ENCODE measurements around the gene LMAN2.

Gene LMAN2

DNA sequence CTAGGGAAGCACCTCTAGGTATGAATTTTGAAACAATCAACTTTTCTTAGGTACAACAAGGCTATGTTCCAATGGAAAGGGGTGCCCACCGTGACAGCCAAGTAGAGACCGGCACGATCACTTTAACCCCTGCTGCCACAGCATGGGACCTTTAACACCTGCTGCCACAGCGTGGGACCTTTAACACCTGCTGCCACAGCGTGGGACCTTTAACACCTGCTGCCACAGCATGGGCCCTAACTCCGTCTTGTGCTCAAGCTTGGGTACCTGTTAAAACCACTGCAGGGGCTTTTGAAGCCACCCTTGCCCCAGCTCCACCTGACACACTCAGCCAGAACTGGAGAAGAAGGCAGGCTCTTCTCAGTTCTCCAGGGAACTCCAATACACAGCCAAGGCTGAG is 21.6 kb downstream of the LMAN2 start:
- no peak for DNase-seq

DNA sequence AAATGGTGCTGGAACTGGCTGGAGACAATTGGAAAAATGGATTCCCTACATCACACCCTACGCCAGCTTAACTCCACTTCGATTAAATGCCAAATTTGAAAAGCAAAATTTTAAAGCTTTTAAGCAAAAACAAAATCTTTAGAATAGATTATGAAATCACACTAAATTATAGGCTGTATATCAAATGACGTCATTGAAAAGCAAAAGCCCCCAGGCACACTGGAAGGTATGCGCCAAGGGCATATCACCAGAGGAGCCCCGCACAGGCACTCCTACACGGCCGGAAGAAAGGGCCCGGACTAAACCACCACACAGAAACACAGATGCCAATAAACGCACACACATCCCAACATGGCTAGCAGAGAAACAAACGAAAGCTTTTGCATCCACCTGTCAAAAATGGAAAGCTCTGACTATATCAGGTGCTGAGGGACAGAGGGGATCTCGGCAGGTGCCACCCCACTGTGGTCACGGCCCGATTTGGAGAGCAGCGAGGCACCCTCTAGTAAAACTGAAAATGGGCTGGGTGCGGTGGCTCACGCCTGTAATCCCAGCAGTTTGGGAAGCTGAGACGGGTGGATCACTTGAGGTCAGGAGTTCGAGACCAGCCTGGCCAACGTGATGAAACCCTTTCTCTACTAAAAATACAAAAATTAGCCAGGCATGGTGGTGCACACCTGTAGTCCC is 22.8 kb downstream of the LMAN2 start:
- DNase-seq = no peak

DNA sequence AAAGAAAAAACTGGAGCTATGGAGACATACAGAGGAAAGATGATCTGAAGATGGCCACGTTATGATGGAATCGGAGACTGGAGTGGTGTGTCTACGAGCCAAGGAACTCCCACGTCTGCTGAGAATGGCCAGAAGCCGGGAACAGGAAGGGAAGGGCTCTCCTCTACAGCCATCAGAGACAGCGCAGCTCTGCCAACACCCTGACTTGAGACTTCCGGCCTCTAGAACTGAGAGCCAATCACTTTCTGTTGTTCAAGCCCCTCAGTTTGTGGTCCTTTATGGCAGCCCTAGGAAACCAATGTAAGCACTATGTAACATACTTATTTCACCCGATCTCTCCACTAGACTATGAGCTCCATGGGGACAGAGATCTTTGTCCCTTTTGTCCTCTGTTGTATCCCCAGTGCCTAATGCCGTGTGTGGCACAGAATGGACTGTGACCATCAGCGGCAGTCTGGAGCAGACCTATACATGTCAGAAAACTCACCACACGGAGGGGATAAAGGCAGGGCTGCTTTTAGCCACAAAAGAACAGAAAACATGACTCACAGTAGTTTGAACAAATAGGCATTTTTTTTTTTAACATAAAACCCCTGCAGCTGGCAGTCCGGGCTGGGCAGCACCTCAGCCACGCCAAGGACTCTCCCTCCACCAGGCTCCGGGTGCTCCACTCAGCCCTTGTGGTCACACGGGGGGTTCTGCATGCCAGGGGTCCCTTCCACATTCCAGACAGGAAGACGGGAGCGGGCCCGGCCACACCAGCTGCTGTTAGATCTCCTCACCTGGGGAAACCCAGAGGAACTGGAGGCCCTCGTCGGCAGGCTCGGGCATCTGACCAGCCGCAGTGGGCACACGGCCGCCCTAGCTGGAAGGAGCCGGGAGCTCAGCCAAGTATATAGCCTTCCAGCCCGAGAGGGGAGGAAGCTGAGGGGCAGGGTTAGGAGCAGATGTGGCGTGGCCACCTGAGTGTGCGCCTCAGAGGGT is 23.6 kb downstream of the LMAN2 start:
- no peak for DNase-seq

DNA sequence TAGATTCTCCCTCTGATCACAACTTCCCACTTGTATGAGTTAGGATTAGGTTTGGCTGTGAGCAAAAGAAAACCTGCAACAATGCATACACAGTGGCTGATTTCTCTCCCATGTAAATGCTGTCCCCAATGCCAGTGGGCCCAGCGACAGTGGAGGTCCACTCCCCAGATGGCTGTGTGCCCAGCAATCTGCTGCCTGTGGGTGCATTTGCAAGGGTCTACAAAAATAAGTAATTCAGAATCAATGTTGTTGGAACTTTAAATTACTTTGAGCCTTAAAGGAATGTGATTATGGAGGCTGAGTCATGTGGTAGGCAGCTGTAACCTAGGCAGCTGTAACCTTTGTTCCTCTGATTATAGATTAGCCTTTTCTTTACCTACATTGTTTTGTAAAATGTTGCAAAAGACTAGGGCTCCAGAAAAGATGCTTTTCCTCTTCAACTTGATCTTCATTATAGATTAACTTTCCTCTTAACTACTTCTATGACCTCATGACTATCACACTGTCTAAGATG is 25.5 kb downstream of the LMAN2 start:
- DNase-seq = no peak

DNA sequence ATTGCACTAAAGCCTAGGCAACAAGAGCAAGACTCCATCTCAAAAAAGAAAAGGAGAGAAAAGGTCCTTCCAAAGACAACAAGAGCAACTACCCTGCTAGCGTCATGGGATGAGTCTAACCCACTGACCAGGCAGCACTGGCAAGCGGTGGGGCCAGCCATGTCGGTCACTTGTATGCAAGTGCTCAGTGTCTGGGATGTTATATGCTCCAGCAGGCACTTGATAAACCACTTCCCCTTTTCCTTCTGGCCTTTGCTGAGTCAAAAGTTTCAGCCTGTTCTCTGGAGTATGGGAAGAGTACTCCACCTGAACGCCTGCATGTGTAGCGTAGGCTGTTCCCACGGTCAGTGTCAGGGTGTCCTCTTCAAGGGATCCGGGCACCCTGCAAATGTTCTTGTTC is 30.6 kb downstream of the LMAN2 start:
- DNase-seq = no peak

DNA sequence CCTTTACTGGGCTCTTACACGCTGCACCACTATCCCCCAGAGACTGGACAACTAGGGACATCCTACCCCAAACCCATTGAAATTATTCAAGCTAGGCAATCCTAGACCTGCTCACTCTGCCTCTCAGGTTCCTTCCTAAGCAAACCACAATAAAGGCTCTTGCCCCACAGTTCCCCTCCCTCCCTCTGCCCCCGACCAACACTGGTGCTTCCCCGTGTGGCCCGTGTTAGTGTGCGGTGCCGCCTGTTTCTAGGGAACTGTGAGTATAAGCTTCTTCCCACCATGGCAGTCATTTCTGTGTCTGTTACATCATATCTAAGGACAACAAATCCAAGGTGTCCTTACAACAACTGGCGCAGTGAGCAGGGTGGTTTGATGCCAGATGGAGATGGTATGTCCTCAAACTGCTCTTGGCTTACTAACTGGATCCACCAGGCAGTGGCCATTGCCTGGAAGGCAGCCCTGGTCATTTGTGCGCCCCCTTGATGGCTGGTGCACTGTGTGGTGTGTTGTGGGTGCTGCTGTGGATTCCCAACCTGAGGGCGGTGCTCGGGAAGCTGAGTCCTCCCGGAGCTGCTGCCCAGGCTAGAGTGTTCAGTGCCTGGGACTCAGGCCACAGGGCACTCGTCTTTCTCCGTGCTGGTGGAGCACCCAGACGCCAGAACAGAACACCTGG is 31.4 kb downstream of the LMAN2 start:
- DNase-seq = no peak

DNA sequence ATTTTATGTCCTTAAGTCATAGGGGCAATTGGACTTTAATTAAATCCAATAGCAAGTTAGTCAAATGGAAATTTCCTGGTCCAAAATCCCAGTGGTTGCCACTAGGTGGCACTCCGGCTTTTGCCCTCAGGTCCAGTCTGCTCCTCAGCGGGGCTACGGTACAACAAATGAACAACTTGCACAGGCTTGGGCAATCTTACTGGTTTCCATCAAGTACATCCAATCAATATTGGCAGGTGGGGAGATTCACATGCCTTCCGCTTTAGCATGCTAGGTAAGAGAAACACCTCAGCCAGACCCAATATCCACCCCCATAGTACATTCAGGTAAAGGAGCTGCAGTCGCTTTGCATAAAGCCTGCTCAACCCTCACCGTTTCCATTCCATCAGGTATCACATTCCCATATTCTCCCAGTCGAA is 33.5 kb downstream of the LMAN2 start:
- peak; percentile 52 for DNase-seq

DNA sequence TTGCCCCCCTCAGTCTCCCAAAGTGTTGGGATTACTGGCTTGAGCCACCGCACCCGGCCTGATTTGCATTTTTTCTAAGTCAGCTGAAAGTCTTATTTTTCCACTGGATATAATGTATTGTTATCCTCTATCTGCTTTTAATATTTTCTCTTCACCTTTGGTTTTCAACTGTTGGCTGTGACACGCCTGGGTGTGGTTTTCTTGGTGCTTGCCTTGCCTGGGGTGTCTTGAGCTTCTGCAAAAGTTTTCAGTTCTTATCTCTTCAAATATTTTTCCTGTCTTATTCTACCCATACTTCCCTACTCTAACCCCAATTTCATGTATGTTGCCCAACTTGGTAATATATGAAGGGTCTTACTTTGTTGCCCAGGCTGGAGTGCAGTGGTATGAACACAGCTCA is 35.5 kb downstream of the LMAN2 start:
- no peak for DNase-seq

DNA sequence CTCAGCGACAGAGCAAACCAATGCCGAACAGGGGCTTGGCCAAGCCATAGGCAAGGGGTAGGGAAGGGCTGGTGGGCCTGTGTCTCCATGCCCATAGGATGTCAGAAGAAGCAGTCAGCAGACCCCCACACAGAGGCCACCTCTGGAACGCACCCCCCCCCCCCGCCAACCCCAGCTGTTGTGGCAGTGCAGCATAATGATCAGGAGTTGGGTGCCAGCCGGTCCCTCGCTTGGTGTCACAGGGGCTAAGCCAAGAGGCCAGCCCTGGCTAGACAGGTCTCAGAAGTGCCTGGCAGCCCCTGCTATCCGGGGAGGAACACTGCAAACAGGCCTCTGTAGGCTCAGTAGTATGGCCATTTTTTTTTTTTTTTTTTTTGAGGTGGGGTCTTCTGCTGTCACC is 36.1 kb downstream of the LMAN2 start:
- DNase-seq = no peak

DNA sequence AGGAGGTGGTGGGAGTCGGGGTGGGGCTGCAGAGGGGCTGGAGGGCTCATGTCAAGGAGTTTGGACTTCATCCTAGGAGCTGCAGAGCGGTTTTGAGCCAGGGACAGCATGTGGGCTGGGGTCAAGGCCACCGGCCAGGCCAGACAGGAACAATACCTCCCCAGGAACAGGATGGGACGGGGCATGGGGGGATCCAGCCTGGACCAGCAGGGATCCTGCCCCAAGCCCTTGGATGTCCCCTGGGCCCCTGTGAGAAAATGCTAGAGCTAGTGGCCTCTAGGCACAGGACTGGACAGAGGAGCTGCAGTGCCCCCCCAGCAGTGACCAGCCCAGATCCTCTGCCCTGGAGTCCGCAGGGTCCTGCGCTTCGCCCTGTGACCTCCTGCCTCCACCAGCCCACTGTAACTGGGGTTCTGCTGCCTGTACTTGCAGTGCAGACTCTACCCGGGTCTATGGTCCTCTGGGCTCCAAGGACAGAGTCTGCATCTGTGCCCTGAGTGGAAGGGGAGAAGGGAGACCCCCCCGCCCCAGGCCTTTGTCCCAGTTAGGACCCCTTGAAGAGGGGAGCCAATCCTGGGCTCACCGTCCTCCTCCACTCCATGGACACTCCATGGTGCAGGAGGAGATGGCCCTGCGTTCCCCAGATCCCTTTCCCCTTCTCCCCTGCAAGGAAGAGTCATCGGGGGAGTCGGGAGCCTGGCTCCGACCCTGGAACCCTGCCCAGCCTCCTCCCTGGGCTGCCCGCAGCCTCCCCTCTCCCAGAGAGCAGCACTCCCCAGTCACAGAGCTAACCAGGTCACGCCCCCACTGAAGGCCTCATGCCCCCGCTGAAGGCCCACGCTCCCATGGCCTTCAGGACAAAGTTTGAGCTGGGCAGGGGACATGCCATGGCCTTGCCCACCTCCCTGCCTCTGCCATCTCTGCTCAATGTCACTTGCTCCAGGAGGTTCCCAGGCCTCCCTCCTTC is 36.8 kb downstream of the LMAN2 start:
- no peak for DNase-seq

DNA sequence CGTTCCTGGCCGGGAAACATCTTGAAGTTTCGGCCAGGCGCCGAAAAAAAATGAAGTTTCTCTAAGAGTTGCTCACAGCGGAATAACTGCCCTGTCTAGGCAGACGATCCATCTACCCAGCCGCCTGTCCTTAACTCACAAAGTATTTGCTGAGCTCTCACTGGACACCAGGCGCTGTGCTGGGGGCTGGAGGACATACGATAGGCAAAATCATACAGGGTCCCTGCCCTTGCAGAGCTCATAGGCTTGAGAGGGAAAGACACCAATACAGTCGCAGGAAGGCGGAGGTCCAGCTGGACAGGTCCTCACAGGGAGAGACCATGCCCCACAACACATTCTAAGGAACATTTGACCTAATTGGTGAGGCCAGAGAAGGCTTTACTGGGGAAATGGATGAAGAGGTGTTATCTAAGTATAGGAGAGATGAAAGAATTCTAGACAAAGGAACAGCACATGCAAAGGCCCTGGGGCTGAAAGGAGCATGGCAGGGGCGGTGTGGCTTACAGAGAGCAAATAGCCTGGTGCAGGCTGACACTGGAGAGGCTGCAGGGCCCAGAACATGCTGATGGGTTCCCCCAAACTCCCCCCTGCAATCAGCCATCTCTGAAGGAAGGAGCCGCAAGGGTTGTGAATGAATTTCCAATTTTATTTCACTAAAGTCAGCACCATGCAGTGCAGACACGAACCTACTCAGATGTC is 37.8 kb downstream of the LMAN2 start:
- no peak for DNase-seq

DNA sequence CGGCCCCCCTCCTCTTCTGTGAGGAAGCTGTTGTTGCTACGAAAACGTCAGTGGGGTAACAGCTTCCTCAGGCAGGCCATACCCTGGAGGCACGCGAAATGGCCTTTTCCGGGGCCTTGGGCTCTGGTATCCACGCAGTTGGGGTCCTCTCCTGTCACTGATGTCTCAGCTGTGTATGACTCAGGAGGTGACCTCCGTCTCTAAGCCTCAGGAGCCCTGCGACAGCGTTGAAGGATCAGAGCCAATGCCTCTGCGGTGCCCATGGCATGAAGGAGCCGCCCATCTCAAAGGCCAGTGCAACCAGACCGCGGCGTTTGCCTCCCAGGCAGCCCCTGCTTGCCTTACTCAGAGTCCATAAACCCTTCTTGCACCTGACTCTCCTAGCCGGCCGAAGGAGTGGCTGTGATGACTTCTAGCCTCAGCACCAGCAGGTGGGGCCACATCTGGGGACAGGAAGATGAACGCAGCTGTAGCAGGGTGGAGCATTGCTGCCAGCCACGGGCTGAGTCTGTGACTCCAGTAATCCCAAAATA is 38.8 kb downstream of the LMAN2 start:
- no peak for DNase-seq

DNA sequence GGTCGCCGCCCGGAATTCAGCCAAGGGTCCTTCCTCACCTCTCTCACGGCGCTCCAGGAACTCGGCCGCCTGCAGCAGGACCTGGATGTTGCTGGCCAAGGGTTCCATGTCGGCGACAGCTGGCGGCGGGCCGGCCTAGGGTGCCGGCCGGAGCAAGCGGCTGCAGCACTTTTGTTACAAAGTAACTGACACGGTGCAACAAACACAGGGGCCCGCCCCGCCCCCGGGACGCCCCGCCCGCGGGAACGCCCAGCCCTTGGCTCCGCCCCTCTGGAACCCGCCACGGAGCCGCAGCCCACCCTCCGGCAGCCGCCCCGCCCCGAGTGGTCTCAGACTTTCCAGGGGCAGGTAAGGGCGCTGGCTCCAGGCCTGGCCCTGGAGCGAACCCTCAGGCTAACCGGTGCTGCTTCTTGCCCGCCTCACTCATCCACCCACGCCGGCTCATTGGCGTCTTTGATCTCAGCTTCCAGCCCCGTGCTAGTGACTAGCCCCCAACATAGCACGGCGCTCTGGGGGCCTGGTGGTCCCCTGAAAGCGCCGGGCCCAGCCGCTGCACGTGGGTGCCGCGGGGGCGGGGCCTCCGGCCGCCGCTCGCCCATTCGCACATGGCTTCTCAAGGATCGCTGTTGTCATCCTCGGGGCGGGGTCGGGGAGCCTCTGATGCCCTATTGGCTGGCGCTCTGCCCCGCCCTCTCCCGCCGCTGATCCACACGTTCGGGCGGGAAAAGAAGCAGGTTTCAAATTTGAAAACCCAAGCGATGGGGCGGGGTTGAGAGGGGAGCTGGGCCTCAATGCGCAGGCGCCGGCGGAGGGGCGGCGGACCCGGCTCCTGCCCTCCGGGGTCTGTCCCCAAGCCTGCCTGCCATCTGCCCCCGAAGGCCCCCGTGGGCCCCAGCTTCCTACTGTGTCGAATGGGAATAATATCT is 39.5 kb downstream of the LMAN2 start, which contains the start of gene MXD3:
TSS of gene MXD3 (minus strand) at position 176 of the 926 bp plus-strand sequence. CDS start at position 108, 68 bp downstream.
- peak; percentile 95 for DNase-seq

DNA sequence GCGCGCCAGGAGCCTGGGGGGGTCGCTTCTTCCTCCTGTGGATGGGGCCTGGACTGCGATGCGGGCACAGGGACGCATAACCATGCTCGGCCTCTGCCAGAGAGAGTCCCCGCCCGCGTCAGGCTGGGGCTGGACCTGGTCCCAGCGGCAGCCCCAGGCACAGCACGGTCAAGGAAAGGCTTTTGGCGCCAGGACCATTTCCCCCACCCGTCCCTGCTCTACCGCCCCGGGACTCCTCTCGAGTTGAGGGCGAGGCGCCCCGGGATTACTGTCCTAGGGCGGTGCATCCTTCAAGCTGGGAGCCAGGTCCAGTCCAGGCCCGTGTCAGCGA is 40.1 kb downstream of the LMAN2 start:
- DNase-seq = peak; percentile 76

DNA sequence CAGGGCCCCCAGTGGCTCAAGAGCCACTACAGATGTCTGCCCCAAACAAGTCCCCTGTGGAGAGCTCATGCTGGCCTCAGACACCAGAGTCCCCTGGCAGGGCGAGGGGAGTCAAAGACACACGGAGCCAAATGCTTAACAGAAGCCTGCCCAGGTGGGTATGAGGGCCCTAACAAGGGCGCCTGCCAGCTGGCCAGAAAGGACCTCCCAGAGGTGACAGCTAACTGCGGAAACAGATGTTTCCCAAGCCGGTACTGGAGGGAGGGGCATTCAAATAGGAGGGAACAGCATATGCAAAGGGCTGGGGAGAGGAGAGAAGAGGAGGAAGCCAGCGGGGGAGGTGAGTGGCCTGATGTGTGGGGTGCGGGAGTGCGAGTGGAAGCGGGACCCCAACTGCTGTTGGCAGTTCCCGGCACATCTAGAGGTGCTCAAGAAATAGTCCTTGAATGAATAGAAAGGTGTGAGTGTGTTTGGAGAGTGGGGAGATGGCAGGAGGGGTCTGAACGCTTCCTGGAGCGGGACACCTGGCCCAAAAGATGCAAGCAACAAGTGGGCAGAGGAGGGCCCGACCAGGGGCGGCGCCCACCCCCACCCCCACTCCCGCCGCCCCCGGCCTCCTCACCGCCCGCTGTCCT is 40.6 kb downstream of the LMAN2 start:
- DNase-seq = no peak

DNA sequence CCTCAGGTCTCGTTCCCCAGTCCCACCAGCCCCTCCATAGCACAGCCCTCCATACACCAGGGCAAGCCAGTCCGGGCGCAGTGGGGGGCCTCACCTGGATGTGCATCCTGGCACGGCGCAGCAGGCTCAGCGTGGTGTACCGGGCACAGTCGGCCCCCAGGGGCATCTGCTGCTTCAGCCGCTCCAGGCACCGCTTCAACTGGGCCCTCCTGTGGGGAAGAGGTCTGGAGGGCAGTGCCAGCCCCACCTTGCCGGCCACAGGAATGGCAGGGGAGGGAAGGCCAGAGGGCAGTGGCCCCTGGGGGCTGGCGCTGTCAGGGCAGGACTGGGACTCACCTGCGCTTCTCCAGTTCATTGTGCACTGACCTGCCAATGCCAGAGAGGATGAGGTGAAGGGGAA is 41.1 kb downstream of the LMAN2 start:
- no peak for DNase-seq

DNA sequence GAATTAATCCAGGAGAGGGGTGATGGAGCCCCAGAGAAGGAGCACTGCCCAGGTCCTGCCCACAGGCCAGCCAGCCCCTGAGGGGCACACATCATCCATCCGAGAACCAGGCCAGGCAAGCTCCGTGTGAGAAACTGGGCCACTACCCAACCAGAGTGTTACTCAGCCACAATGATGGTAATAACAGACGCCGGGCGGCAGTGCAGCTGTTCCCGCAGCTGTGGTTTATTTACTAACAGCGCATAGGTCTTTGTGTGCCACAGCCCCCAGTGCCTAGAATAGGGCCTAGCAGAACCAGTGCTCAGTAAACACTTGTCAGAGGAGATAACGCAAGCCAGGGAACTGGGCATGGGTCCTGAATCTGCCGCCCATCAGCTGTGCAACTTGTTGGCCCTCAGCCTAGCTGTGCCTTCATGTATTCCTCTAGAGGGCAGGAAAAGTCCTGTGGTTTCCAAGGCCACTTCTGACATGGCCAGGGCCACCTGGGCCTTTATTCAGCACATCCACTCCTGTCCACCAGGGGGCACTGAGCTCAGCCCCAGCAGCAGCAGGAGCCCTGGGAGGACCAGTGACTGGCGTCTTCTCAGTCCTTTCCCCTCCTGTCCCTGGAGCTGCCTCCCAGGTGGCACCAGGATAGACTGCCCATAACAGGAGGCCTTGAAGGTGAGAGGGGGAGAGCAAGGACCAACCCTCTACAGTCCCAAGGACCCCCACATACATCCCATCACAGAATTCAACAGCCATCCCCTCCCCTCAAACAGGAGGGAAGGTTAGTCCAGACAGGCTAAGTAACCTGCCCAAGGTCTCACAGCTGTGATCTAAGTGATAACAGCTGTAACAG is 41.9 kb downstream of the LMAN2 start:
- DNase-seq = peak; percentile 44

DNA sequence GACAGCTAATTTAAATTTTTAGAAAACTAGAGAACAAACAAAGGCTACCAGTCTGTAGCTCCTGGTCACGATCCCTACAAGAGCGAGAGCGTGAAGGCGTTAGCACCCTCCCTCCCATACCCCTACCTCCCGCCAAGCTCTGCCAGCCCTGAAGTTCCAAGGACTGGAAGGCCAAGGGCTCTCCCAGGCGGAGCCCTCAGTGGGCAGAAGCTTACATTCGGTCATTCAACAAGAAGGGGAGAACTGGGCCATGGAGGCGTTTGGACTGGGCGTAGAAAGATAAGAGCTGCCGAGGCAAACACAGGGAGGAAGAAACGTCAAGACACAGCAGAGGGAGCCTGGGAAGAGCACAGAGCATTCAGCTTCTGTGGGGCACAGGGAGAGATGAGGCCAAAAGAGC is 42.7 kb downstream of the LMAN2 start:
- DNase-seq = no peak
